HEK293 (cell line): ENCODE measurements around the gene TNPO3.

Experiments
- CTCF ChIA-PET: fragments of 350-600 bp; formaldehyde crosslinking; extraction: SDS; loops from one replicate; lab custom pipeline; 2021; ENCODE audit warnings: antibody characterized with exemption; lab: Yijun Ruan, JAX
- POLR2A ChIA-PET: fragments of 300-600 bp; formaldehyde crosslinking; extraction: SDS; loops from one replicate; lab custom pipeline; 2020; ENCODE audit warnings: antibody characterized with exemption, inconsistent platforms; lab: Yijun Ruan, JAX
- H3K27ac ChIP-seq: fragments of 200-500 bp; sonication (Bioruptor generic); 2 replicates; pipeline ENCODE4 v1.5.1; 2014; ENCODE audit warnings: low read depth, low read length, control low read depth, inconsistent platforms; ENCODE audit errors: extremely low read depth
- H3K36me3 ChIP-seq, 2 experiments: fragments of 200-500 bp in 1 of 2; sonication (Bioruptor generic) in 1 of 2; 1 replicate in 1 of 2; 2 replicates in 1 of 2; pipeline ENCODE4 v1.5.1; 2014 to 2017; ENCODE audit warnings: inconsistent platforms in 2 of 2, low read length in 2 of 2; ENCODE audit not compliant: control insufficient read depth in 2 of 2, insufficient read depth in 1 of 2
- H3K4me1 ChIP-seq: fragments of 200-500 bp; sonication (Bioruptor generic); 2 replicates; pipeline ENCODE4 v1.5.1; 2014; ENCODE audit warnings: mild to moderate bottlenecking, low read length, inconsistent platforms; ENCODE audit not compliant: control insufficient read depth, insufficient read depth
- H3K4me3 ChIP-seq: 2 replicates; pipeline ENCODE4 v1.5.1; 2011; ENCODE audit warnings: low read depth, mild to moderate bottlenecking, control low read depth, low read length, moderate library complexity
- H3K9me3 ChIP-seq: fragments of 200-500 bp; sonication (Bioruptor generic); 2 replicates; pipeline ENCODE4 v1.5.1; 2014; ENCODE audit warnings: low read depth, low read length, inconsistent platforms; ENCODE audit not compliant: control insufficient read depth, insufficient read depth
- KLF7 ChIP-seq: fragments of 450-650 bp; formaldehyde crosslinking; IDR thresholded peaks from 2 replicates; pipeline ENCODE4 v1.5.1; 2016; ENCODE audit warnings: missing biosample characterization, missing genetic modification characterization, borderline replicate concordance
- MZF1 ChIP-seq: fragments of 450-650 bp; formaldehyde crosslinking; IDR thresholded peaks from 2 replicates; pipeline ENCODE4 v1.5.1; 2017; ENCODE audit warnings: missing biosample characterization, missing genetic modification characterization, borderline replicate concordance
- OSR2 ChIP-seq: fragments of 450-650 bp; formaldehyde crosslinking; IDR thresholded peaks from 2 replicates; pipeline ENCODE4 v1.5.1; 2016; ENCODE audit warnings: missing biosample characterization, missing genetic modification characterization
- REST ChIP-seq: fragments of 450-650 bp; formaldehyde crosslinking; IDR thresholded peaks from 2 replicates; pipeline ENCODE4 v1.5.1; 2016; ENCODE audit warnings: missing biosample characterization, missing genetic modification characterization
- ZBTB10 ChIP-seq: fragments of 450-650 bp; formaldehyde crosslinking; IDR thresholded peaks from 2 replicates; pipeline ENCODE4 v1.5.1; 2016; ENCODE audit warnings: missing biosample characterization, missing genetic modification characterization
- ZBTB11 ChIP-seq: fragments of 450-650 bp; formaldehyde crosslinking; conservative IDR thresholded peaks from 2 replicates; pipeline ENCODE4 v1.5.1; 2016; ENCODE audit warnings: low read depth, missing biosample characterization, missing genetic modification characterization
- ZFP69B ChIP-seq: fragments of 450-650 bp; formaldehyde crosslinking; IDR thresholded peaks from 2 replicates; pipeline ENCODE4 v1.5.1; 2016; ENCODE audit warnings: missing biosample characterization, missing genetic modification characterization
- ZNF202 ChIP-seq: fragments of 450-650 bp; formaldehyde crosslinking; IDR thresholded peaks from 2 replicates; pipeline ENCODE4 v1.5.1; 2016; ENCODE audit warnings: missing biosample characterization, missing genetic modification characterization, borderline replicate concordance
- ZNF514 ChIP-seq: fragments of 450-650 bp; formaldehyde crosslinking; IDR thresholded peaks from 2 replicates; pipeline ENCODE4 v1.5.1; 2016; ENCODE audit warnings: missing biosample characterization, missing genetic modification characterization
- TF ChIP-seq, protein P1 (sequence below): fragments of 450-650 bp; formaldehyde crosslinking; IDR thresholded peaks from 2 replicates; pipeline ENCODE4 v1.5.1; 2016; ENCODE audit warnings: missing biosample characterization, missing genetic modification characterization
- TF ChIP-seq, protein P2 (sequence below): fragments of 450-650 bp; formaldehyde crosslinking; IDR thresholded peaks from 2 replicates; pipeline ENCODE4 v1.5.1; 2017; ENCODE audit warnings: missing biosample characterization, missing genetic modification characterization

Gene TNPO3

DNA sequence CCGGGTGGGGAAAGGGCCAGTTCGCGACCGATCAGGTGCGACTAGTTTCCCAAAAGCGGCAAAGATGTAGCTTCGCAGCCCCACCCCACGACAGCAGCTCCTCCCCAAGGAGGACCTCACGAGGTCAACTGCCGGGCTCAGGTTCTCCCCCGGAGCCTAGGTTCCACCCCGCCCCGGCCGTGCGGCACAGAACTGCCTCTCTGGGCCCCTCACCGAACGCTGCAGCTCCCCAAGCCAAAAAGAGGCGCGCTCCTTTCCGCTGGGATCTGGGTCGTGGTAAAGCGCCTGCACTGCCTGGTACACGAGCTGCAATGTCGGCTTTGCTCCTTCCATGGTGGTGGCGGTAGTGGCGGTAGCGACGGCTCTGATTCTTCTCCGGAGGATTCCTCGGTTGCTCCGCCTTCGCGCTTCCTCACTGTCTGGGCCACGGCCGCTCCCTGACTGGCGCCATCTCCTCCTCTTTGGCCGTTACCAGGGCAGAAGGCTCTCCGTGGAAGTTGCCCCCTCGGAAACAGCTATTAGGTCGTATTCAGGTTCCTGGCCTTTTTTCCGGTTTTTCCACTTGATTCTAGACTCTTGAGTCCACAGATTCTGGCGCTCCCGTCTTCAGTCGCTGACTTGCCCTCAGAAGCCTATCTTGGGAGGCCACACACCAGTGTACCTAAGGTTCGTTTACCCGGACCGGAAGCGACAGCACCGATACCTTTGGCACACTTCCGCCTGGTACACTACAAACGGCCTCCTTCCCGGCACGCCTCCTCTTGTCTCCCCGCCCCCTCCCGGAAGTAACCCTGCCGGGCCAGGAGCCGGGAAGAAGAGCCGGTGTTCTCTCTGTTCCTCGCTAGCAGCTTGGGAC lies at the start of gene TNPO3 (continued):
- TF ChIP-seq KLF7 (tag by site-specific recombination) (peak; percentile 91), ZFP69B (tag by site-specific recombination) (peak; percentile 86), ZNF202 (tag by site-specific recombination) (no peak)

DNA sequence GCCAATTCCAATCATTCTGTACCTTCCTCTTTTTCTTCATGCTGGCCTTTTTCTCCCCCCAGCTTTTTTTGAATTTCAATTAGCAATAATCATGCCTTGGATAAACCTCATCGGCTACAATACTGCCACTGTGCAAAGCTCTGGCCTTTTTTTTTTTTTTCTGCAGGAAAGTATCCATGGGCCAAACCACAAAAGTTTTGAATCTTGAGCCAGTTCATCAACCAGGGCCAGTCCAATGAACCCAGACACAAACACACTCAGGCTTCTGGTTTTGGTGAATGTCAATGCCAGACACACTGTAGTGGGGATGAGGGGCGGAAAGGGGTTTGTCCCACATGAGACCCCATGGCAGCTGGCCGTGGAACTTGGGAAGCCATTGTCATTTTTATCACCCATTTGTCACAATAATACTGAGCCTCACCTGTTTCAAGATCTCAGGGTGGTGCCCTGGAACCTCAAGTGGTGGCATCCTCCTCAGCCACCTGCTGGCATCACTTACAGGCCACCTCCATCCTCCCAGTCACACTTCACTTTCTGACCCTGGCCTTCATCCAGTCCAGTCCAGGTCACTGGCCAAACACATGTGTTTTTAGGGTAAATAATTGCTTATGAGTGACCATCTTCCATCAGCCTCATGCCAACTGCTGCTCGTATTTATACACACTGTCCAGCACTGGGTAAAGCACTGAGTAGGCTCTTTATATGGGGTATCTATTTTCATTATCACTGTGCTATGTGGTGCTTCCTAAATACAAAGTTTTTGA lies 48.8 kb upstream of the TNPO3 start:
- H3K4me1 ChIP-seq = no peaks in the 10 kb centered on the region
- H3K27ac ChIP-seq = no peak overlapping the region
- H3K9me3 ChIP-seq = no peaks in the 10 kb centered on the region
- TF ChIP-seq MZF1 (tag by site-specific recombination) (no peak), OSR2 (tag by site-specific recombination) (no peak), REST (tag by site-specific recombination) (no peak), ZBTB10 (tag by site-specific recombination) (no peak), ZNF514 (no peak), ZBTB11 (tag by site-specific recombination) (no peak)
- TF ChIP-seq, protein P1, sequence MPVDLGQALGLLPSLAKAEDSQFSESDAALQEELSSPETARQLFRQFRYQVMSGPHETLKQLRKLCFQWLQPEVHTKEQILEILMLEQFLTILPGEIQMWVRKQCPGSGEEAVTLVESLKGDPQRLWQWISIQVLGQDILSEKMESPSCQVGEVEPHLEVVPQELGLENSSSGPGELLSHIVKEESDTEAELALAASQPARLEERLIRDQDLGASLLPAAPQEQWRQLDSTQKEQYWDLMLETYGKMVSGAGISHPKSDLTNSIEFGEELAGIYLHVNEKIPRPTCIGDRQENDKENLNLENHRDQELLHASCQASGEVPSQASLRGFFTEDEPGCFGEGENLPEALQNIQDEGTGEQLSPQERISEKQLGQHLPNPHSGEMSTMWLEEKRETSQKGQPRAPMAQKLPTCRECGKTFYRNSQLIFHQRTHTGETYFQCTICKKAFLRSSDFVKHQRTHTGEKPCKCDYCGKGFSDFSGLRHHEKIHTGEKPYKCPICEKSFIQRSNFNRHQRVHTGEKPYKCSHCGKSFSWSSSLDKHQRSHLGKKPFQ (tag by site-specific recombination) = no peak
- TF ChIP-seq, protein P2, sequence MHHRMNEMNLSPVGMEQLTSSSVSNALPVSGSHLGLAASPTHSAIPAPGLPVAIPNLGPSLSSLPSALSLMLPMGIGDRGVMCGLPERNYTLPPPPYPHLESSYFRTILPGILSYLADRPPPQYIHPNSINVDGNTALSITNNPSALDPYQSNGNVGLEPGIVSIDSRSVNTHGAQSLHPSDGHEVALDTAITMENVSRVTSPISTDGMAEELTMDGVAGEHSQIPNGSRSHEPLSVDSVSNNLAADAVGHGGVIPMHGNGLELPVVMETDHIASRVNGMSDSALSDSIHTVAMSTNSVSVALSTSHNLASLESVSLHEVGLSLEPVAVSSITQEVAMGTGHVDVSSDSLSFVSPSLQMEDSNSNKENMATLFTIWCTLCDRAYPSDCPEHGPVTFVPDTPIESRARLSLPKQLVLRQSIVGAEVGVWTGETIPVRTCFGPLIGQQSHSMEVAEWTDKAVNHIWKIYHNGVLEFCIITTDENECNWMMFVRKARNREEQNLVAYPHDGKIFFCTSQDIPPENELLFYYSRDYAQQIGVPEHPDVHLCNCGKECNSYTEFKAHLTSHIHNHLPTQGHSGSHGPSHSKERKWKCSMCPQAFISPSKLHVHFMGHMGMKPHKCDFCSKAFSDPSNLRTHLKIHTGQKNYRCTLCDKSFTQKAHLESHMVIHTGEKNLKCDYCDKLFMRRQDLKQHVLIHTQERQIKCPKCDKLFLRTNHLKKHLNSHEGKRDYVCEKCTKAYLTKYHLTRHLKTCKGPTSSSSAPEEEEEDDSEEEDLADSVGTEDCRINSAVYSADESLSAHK (tag by site-specific recombination) = no peak
- H3K4me3 ChIP-seq = no peak overlapping the region
- POLR2A ChIA-PET = interaction anchor here (0.5 kb wide), 1 partner anchor 154 kb away, joined by 4 read pairs; no protein-coding TSS in a partner anchor
- CTCF ChIA-PET = interaction anchor here (4.1 kb wide), 1 partner anchor 12 kb away, joined by 19 read pairs; no protein-coding TSS in a partner anchor
- no peaks in the 10 kb centered on the region for H3K36me3 ChIP-seq
